Neural cell (in vitro differentiated cells): ENCODE data around the gene NCOA3. TPM values are rescaled to one million over a fixed set of nuclear protein-coding genes. Genes with fewer than 3 reads are reported as not detected.

Source experiments
- H2AFZ ChIP-seq: fragments of 200-600, 300-800 bp; sonication (generic), shearing (Covaris generic); 2 replicates; pipeline ENCODE4 v1.6.0; 2014; ENCODE audit warnings: low read depth, mild to moderate bottlenecking, antibody characterized with exemption, low read length, moderate library complexity
- H3F3A ChIP-seq: fragments of 200-600 bp; shearing (Covaris generic); 2 replicates; pipeline ENCODE4 v1.6.1; 2016; ENCODE audit warnings: mild to moderate bottlenecking, moderate library complexity, mixed read lengths, antibody characterized with exemption, low read length; ENCODE audit not compliant: insufficient read depth, poor library complexity, severe bottlenecking
- H3K27ac ChIP-seq: fragments of 200-600, 300-800 bp; sonication (generic), shearing (Covaris generic); 2 replicates; pipeline ENCODE4 v1.5.1; 2014; ENCODE audit warnings: mild to moderate bottlenecking, low read length, moderate library complexity
- H3K27me3 ChIP-seq: fragments of 300-800, 200-600 bp; sonication (generic), shearing (Covaris generic); 2 replicates; pipeline ENCODE4 v1.6.0; 2014; ENCODE audit warnings: mild to moderate bottlenecking, low read depth, low read length, moderate library complexity; ENCODE audit not compliant: insufficient read depth
- H3K36me3 ChIP-seq: fragments of 300-800, 200-600 bp; sonication (generic), shearing (Covaris generic); 2 replicates; pipeline ENCODE4 v1.5.1; 2014; ENCODE audit warnings: mild to moderate bottlenecking, antibody characterized with exemption, low read length, moderate library complexity; ENCODE audit not compliant: insufficient read depth
- H3K4me2 ChIP-seq: fragments of 300-800, 200-600 bp; sonication (generic), shearing (Covaris generic); 2 replicates; pipeline ENCODE4 v1.6.0; 2014; ENCODE audit warnings: mild to moderate bottlenecking, low read length
- H3K4me3 ChIP-seq: fragments of 300-800, 200-600 bp; sonication (generic), shearing (Covaris generic); 2 replicates; pipeline ENCODE4 v1.5.1; 2014; ENCODE audit warnings: mild to moderate bottlenecking, low read length, moderate library complexity
- H3K79me2 ChIP-seq: fragments of 200-600 bp; shearing (Covaris generic); replicated peaks from 2 replicates; pipeline ENCODE4 v1.6.0; 2014; ENCODE audit warnings: mild to moderate bottlenecking, low read length, moderate library complexity; ENCODE audit not compliant: insufficient read depth
- H3K9ac ChIP-seq: fragments of 300-800, 200-600 bp; sonication (generic), shearing (Covaris generic); 2 replicates; pipeline ENCODE4 v1.6.1; 2016; ENCODE audit warnings: mild to moderate bottlenecking, low read length, mixed read lengths
- H3K9me2 ChIP-seq: fragments of 200-600 bp; shearing (Covaris generic); 2 replicates; pipeline ENCODE4 v1.6.1; 2016; ENCODE audit warnings: mild to moderate bottlenecking, low read length, mixed read lengths; ENCODE audit not compliant: insufficient read depth
- H3K9me3 ChIP-seq: fragments of 200-600, 300-800 bp; sonication (generic), shearing (Covaris generic); 2 replicates; pipeline ENCODE4 v1.6.1; 2016; ENCODE audit warnings: mild to moderate bottlenecking, mixed run types, low read length, moderate library complexity, mixed read lengths
- H4K20me1 ChIP-seq: fragments of 200-600 bp; shearing (Covaris generic); 2 replicates; pipeline ENCODE4 v1.6.1; 2016; ENCODE audit warnings: mild to moderate bottlenecking, mixed run types; ENCODE audit not compliant: insufficient read depth
- CTCF ChIP-seq: fragments of 450-650 bp; IDR thresholded peaks from 2 replicates; pipeline ENCODE4 v1.5.1; 2014; ENCODE audit warnings: antibody characterized with exemption, mild to moderate bottlenecking, moderate library complexity; ENCODE audit not compliant: poor library complexity, severe bottlenecking
- EP300 ChIP-seq: fragments of 450-650 bp; conservative IDR thresholded peaks from 2 replicates; pipeline ENCODE4 v1.6.1; 2014; ENCODE audit warnings: antibody characterized with exemption, mild to moderate bottlenecking, moderate library complexity; ENCODE audit not compliant: poor library complexity, severe bottlenecking
- EZH2 ChIP-seq: fragments of 200-600, 300-800 bp; shearing (Covaris generic), sonication (generic); IDR thresholded peaks from 2 replicates; pipeline ENCODE4 v1.6.1; 2014; ENCODE audit warnings: antibody characterized with exemption, low read length, borderline replicate concordance, mild to moderate bottlenecking; ENCODE audit not compliant: insufficient read depth, poor library complexity, severe bottlenecking
- MXI1 ChIP-seq: fragments of 450-650 bp; conservative IDR thresholded peaks from 2 replicates; pipeline ENCODE4 v1.6.1; 2014; ENCODE audit warnings: antibody characterized with exemption, mild to moderate bottlenecking; ENCODE audit not compliant: poor library complexity, severe bottlenecking
- POLR2AphosphoS5 ChIP-seq: IDR thresholded peaks from 2 replicates; pipeline ENCODE4 v1.6.1; 2012
- RAD21 ChIP-seq: fragments of 450-650 bp; conservative IDR thresholded peaks from 2 replicates; pipeline ENCODE4 v1.6.1; 2014; ENCODE audit warnings: antibody characterized with exemption, mild to moderate bottlenecking, moderate library complexity
- REST ChIP-seq: IDR thresholded peaks from 2 replicates; pipeline ENCODE4 v1.6.1; 2012; ENCODE audit warnings: borderline replicate concordance
- SMC3 ChIP-seq: fragments of 450-650 bp; conservative IDR thresholded peaks from 2 replicates; pipeline ENCODE4 v1.6.1; 2014; ENCODE audit warnings: antibody characterized with exemption, mild to moderate bottlenecking, moderate library complexity; ENCODE audit not compliant: poor library complexity
- TAF1 ChIP-seq: IDR thresholded peaks from 2 replicates; pipeline ENCODE4 v1.6.1; 2012; ENCODE audit warnings: low read depth
- polyA plus RNA-seq: library from polyadenylated mRNA; depleted of rRNA; stranded (reverse); fragments of >200 nt; gene quantifications from 2 replicates; pipeline ENCODE4 v1.2.3, GENCODE V29; 2014

The NCOA3 gene
- polyA plus RNA-seq, 1 donor from 2014 or later = 14.2 TPM

GRCh38 chr20:47664068-47664437 lies 162.4 kb downstream of the NCOA3 start:
- H3K9me3 ChIP-seq = no peaks in the 10 kb centered on the region
- H3K79me2 ChIP-seq = no peaks in the 10 kb centered on the region
- H3K9ac ChIP-seq = no peak overlapping the region
- no peak overlapping the region for H3K27ac ChIP-seq
- H3K36me3 ChIP-seq = no peaks in the 10 kb centered on the region
- no peak overlapping the region for H3K4me2 ChIP-seq
- TF ChIP-seq SMC3 (peak; percentile 16), CTCF (peak; percentile 43), RAD21 (no peak)
- H3K27me3 ChIP-seq = no peaks in the 10 kb centered on the region
- no peaks in the 10 kb centered on the region for H3F3A ChIP-seq
- H2AFZ ChIP-seq = no peak overlapping the region
- H4K20me1 ChIP-seq = no peaks in the 10 kb centered on the region
- no peaks in the 10 kb centered on the region for H3K9me2 ChIP-seq
- H3K4me3 ChIP-seq = no peak overlapping the region

- H3K9me2 ChIP-seq = no peaks in the 10 kb centered on the region
- no peak overlapping the region for H3K4me3 ChIP-seq
- no peaks in the 10 kb centered on the region for H3K79me2 ChIP-seq
- no peaks in the 10 kb centered on the region for H3K27me3 ChIP-seq
- H3K9ac ChIP-seq = no peak overlapping the region
- no peak overlapping the region for H2AFZ ChIP-seq
- no peaks in the 10 kb centered on the region for H3K36me3 ChIP-seq
- no peak overlapping the region for H3K27ac ChIP-seq
- H3K4me2 ChIP-seq = no peak overlapping the region
- H3F3A ChIP-seq = no peaks in the 10 kb centered on the region
- H4K20me1 ChIP-seq = no peaks in the 10 kb centered on the region
- no peaks in the 10 kb centered on the region for H3K9me3 ChIP-seq
- TF ChIP-seq EZH2 (no peak), REST (no peak), MXI1 (no peak), RAD21 (no peak), CTCF (no peak), TAF1 (no peak), POLR2AphosphoS5 (no peak), SMC3 (no peak), EP300 (no peak)
Observed at GRCh38 chr20:47664744-47665143, 163.1 kb downstream of the NCOA3 start.
